Body of pancreas (tissue), 4 donors: ENCODE results near the gene TNP2. TPM values are rescaled to one million over a fixed set of nuclear protein-coding genes. Genes with fewer than 3 reads are reported as not detected.

Experiments used
- microRNA-seq, 2 donors: library from miRNA; unstranded; fragments of <30 nt; microRNA quantifications; one replicate each; pipeline ENCODE4, GENCODE V29; 2016; ENCODE audit warnings: borderline number of aligned reads in 2 of 2, borderline replicate concordance in 2 of 2
- small RNA-seq: library from RNA; depleted of rRNA; stranded (forward); fragments of <200 nt; gene quantifications from one replicate; pipeline ENCODE3, GENCODE V24; 2016
- total RNA-seq, 2 donors: library from RNA; depleted of rRNA; stranded (reverse); fragments of >200 nt; gene quantifications; one replicate each; pipeline ENCODE4 v1.1.0, GENCODE V29; 2016

TNP2 gene
- total RNA-seq, 2 donors from 2014 or later, result not detected

Small RNA genes lying within 50 kb of the gene (microRNA-seq; reads per million reads assigned to microRNA genes)
- 0 reads per million in 2 donors for gene MIR548H2

Small RNA genes lying within 50 kb of the gene (small RNA-seq; reads per million reads assigned to genes)
- gene MIR548H2 (not detected), gene RF00019 (not detected), gene RF00554 (not detected)

Other genes starting within 250 kb of the TNP2 start
- gene SOCS1, start 13.1 kb downstream of the TNP2 start, total RNA-seq, result 1 to 10 TPM; 1.0 to 7.9 TPM
- gene PRM3, start 4.3 kb upstream of the TNP2 start, total RNA-seq, result not detected
- gene PRM2, start 7.2 kb upstream of the TNP2 start, total RNA-seq, result not detected
- not detected for gene PRM1, start 12.0 kb upstream of the TNP2 start, total RNA-seq
- gene RMI2, start 76.1 kb upstream of the TNP2 start, total RNA-seq, result 1 to 10 TPM; 1.3 to 3.0 TPM